ENCODE measurements around the gene CD46.
"Not testable (repeated sequence)": the region's sequence is repeated elsewhere in the genome, so short reads cannot be mapped to it uniquely, and the experiment has no call there.

Gene CD46

DNA sequence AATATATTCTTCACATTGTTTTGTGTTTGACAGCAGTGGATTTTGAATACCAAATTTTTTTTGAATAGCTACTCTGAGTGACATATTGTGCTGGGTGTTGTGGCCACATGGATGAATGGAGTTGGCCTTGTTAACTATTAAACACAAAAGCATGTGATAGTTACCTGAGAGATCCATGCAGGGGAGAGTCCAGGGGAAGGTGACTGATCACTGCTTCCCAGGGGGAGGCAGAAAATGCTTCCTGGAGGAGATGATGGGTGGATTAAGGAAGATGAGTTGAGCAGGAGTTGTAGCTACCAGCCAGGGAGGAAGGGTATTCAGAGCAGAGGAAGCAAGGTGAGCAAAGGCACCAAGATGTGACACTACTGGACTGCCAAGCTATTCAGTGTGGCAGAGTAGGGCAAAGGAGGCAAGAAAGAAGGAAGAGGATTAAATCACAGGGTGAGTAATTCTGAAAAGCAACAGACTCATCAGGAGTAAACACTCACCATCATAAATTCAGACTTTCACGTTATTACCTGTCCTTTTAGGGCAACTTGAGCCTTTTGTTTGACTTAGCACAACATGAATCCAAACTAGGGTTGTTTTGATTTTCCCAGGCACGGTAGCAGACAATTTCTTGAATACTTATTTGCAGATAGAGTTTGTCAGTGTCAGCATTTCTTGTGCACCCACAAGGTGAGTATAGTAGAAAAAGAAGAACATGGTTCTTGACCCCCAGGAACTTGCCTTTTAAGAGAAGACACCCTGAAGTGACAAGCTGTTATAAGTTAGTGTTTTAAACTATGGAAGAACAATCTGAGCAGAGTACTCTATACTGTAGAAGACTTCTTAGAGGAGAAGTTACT, 4.2 kb downstream of the CD46 start:
- TF ChIP-seq, protein P1, sequence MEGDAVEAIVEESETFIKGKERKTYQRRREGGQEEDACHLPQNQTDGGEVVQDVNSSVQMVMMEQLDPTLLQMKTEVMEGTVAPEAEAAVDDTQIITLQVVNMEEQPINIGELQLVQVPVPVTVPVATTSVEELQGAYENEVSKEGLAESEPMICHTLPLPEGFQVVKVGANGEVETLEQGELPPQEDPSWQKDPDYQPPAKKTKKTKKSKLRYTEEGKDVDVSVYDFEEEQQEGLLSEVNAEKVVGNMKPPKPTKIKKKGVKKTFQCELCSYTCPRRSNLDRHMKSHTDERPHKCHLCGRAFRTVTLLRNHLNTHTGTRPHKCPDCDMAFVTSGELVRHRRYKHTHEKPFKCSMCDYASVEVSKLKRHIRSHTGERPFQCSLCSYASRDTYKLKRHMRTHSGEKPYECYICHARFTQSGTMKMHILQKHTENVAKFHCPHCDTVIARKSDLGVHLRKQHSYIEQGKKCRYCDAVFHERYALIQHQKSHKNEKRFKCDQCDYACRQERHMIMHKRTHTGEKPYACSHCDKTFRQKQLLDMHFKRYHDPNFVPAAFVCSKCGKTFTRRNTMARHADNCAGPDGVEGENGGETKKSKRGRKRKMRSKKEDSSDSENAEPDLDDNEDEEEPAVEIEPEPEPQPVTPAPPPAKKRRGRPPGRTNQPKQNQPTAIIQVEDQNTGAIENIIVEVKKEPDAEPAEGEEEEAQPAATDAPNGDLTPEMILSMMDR (IDR thresholded peaks at IDR 0.05; ENCODE audit: low read depth, low read length), result no peak
- no peak for DNase-seq (ENCODE audit: extremely low read depth, low read depth)

DNA sequence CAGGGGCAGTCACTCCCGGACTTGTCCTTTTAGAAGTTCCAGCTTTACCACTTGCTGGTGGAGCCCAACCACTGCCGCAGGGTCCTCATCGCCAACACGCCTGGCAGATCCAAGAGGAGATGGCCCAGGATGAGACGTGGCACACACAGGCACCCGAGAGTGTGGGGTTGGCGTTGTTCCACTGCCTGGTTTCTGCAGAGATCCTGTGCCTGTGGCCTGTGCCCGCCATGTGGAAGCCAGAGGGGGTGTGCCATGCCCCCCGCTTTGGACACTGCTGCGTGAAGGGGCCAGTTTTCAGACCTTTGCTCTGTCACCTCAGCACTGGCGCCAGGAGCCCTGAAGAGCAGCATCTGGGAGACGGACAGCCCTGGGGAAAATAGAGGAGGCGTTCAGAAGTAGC, 10.8 kb downstream of the CD46 start:
- TF ChIP-seq, protein P1 (IDR thresholded peaks at IDR 0.05; ENCODE audit: low read depth, low read length), result no peak
- DNase-seq (ENCODE audit: extremely low read depth, low read depth), result no peak

- DNase-seq (ENCODE audit: extremely low read depth, low read depth), result no peak
Measured at GRCh38 chr1:207763091-207763490, 11.2 kb downstream of the CD46 start.

DNA sequence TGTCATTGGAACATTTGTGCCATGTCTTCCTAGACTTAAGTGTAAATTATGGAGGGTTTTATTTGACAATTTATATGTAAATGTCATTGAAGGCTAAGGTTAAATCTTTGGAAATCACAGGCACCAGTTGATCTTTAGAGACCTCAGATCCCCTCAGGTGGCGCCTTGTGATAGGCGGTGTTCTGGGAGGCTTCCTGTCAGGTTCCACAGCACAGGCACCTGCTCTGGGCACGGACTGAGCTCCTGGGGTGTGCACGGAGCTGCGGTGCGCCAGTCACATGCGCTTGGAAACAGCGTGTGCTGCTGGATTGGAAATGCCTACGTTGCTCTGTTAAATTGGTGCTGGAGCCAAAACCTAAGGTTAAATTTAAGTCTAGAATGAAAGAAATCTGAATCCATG, 12.1 kb downstream of the CD46 start:
- DNase-seq (ENCODE audit: extremely low read depth, low read depth), result no peak
- TF ChIP-seq, protein P1 (IDR thresholded peaks at IDR 0.05; ENCODE audit: low read depth, low read length), result no peak

More at GRCh38 chr1:207763091-207763490, 11.2 kb downstream of the CD46 start:
- TF ChIP-seq, protein P1 (IDR thresholded peaks at IDR 0.05; ENCODE audit: low read depth, low read length), result no peak

GRCh38 chr1:207766569-207766968, 14.7 kb downstream of the CD46 start:
- no peak for DNase-seq (ENCODE audit: extremely low read depth, low read depth)
- TF ChIP-seq, protein P1 (IDR thresholded peaks at IDR 0.05; ENCODE audit: low read depth, low read length), result no peak

- DNase-seq (ENCODE audit: extremely low read depth, low read depth), result not testable (repeated sequence)
Measured at GRCh38 chr1:207770514-207770913, 18.7 kb downstream of the CD46 start.

DNA sequence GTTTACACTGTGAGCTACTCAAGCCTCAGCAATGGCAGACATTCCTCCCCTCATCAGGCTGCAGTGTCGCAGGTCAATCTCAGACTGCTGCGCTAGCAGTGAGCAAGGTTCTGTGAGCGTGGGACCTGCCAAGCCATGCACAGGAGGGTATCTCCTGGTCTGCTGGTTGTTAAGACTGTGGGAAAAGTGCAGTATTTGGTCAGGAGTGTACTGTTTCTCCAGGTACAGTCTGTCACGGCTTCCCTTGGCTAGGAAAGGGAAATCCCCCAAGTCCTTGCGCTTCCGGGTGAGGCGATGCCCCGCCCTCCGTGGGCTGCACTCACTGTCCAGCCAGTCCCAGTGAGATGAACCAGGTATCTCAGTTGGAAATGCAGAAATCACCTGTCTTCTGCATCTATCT, 24.2 kb downstream of the CD46 start:
- DNase-seq (ENCODE audit: extremely low read depth, low read depth), result not testable (repeated sequence)

GRCh38 chr1:207777412-207777811, 25.6 kb downstream of the CD46 start:
- DNase-seq (ENCODE audit: extremely low read depth, low read depth), result not testable (repeated sequence)

DNA sequence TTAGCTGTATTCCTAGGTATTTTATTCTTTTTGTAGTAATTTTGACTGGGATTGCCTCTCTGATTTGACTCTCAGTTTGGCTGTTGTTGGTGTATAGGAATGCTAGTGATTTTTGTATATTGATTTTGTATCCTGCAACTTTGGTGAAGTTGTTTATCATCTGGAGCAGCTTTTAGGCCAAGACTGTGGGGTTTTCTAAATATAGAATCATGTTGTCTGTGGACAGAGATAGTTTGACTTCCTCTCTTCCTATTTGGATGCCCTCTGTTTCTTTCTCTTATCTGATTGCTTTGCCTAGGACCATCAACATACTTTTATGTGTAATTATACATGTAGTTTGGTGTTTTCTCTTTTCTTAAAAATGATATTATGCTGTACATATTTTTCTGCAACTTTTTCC, 27.2 kb downstream of the CD46 start:
- TF ChIP-seq, protein P1 (IDR thresholded peaks at IDR 0.05; ENCODE audit: low read depth, low read length), result no peak
- DNase-seq (ENCODE audit: extremely low read depth, low read depth), result no peak

Measured in AG09319 (cell line).